Measurements from ENCODE around the gene REM2. TPM values are rescaled to one million over a fixed set of nuclear protein-coding genes. Genes with fewer than 3 reads are reported as not detected.

The REM2 gene, protein sequence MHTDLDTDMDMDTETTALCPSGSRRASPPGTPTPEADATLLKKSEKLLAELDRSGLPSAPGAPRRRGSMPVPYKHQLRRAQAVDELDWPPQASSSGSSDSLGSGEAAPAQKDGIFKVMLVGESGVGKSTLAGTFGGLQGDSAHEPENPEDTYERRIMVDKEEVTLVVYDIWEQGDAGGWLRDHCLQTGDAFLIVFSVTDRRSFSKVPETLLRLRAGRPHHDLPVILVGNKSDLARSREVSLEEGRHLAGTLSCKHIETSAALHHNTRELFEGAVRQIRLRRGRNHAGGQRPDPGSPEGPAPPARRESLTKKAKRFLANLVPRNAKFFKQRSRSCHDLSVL
- total RNA-seq (2013), result 0.29 TPM
- polyA plus RNA-seq, result 1 to 10 TPM in 1 of 3 donors, not detected in 2; 1.8 TPM
- 0.72 TPM in 1 of 2 replicates, not detected in the other for polyA minus RNA-seq
- 0.17 to 1.2 (median 0.92) reads per million in 11 experiments for total RNA-seq

DNA sequence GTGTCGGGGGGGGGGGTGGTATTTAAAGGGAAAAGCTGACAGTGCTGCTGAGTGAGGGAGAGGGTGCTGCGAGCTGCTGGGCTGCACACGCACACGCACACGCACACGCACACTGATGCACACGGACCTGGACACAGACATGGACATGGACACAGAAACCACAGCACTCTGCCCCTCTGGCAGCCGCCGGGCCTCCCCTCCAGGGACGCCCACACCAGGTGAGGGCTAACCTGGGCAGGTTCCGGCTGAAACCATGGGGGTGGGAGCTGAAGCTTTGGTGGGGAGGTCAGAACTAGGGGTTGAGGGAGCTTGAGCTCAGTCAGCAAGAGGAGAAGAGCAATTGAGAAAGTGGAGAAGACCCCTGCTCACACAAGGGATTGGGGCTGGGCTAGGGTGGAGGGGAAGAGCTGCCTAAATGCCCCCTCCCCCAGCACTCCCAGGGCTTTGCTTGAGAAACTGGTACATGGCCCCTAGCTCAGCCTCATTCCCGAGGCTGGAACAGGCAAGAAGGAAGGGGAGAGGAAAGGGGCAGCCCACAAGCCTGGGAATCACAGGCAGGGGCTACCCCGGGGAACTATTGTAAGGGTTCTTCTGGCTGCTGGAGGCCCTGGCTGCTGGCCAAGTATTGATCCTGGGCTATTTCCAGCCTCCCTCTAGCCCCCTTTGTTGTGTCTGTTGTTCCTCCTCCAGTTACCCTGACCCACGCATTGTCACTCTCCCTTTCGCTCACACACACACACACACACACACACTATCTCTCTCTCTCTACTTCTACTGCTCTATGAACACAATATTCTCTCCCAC lies at the start of gene REM2:
Gene REM2 (plus strand): TSS at position 50 of the 804 bp plus-strand sequence. CDS start 66 bp downstream, at position 116.
- Histone ChIP-seq H3K4me3 (replicated peaks in 1 of 3; ENCODE audit: low read depth in 2 of 3, low read length in 3 of 3) (no peak within 1 kb of the TSS), H3K9me3 (replicated peaks in 1 of 2; ENCODE audit: control insufficient read depth in 1 of 2, insufficient read depth in 1 of 2, low read length in 2 of 2) (no peaks in the 10 kb centered on the region), H3K27me3 (ENCODE audit: control insufficient read depth in 2 of 2, insufficient read depth in 2 of 2, low read length in 2 of 2) (peaks cover 0 to 31% of the 10 kb centered on the region in 2 donors), H3K79me2 (ENCODE audit: insufficient read depth, low read length) (no peaks in the 10 kb centered on the region), H3K27ac (ENCODE audit: low read depth in 1 of 2, low read length in 2 of 2) (no peak within 1 kb of the TSS), H3K4me2 (replicated peaks; ENCODE audit: extremely low read depth, low read length, poor library complexity, severe bottlenecking) (no peak within 1 kb of the TSS), H3K4me1 (ENCODE audit: control insufficient read depth in 1 of 2, insufficient read depth in 2 of 2, low read length in 2 of 2) (peaks cover 12 to 21% of the 10 kb centered on the region in 2 donors), H3K9ac (ENCODE audit: insufficient read depth, low read length, poor library complexity, severe bottlenecking) (no peak within 1 kb of the TSS), H4K20me1 (ENCODE audit: insufficient read depth, low read length) (no peaks in the 10 kb centered on the region), H2AFZ (ENCODE audit: insufficient read depth, low read depth, low read length, poor library complexity, severe bottlenecking) (no peak within 1 kb of the TSS), H3K36me3 (replicated peaks in 1 of 2; ENCODE audit: control insufficient read depth in 1 of 2, insufficient read depth in 2 of 2, low read length in 2 of 2) (peaks cover 10 to 12% of the 10 kb centered on the region in 2 donors)
- WGBS (ENCODE audit: insufficient coverage), result 77% methylated on average over 12 of the region's 15 CpGs
- Mint-ChIP-seq H3K4me3 (peak within 1 kb of the TSS in 1 of 2 donors; percentile 61), H3K27ac (no peak within 1 kb of the TSS), H3K36me3 (peaks cover 11 to 18% of the 10 kb centered on the region in 2 donors), H3K4me1 (peaks cover 37% of the 10 kb centered on the region), H3K27me3 (ENCODE audit: low read depth in 3 of 3) (peaks cover 31 to 51% (median 33%) of the 10 kb centered on the region in 3 donors), H3K9me3 (peaks cover 0 to 8% (median 3%) of the 10 kb centered on the region in 7 donors)
- TF ChIP-seq, protein P1, sequence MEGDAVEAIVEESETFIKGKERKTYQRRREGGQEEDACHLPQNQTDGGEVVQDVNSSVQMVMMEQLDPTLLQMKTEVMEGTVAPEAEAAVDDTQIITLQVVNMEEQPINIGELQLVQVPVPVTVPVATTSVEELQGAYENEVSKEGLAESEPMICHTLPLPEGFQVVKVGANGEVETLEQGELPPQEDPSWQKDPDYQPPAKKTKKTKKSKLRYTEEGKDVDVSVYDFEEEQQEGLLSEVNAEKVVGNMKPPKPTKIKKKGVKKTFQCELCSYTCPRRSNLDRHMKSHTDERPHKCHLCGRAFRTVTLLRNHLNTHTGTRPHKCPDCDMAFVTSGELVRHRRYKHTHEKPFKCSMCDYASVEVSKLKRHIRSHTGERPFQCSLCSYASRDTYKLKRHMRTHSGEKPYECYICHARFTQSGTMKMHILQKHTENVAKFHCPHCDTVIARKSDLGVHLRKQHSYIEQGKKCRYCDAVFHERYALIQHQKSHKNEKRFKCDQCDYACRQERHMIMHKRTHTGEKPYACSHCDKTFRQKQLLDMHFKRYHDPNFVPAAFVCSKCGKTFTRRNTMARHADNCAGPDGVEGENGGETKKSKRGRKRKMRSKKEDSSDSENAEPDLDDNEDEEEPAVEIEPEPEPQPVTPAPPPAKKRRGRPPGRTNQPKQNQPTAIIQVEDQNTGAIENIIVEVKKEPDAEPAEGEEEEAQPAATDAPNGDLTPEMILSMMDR (IDR thresholded peaks at IDR 0.05), result no peak
- DNase-seq, result no peak
- intact Hi-C loops (cut with micrococcal nuclease), result no loop called here

DNA sequence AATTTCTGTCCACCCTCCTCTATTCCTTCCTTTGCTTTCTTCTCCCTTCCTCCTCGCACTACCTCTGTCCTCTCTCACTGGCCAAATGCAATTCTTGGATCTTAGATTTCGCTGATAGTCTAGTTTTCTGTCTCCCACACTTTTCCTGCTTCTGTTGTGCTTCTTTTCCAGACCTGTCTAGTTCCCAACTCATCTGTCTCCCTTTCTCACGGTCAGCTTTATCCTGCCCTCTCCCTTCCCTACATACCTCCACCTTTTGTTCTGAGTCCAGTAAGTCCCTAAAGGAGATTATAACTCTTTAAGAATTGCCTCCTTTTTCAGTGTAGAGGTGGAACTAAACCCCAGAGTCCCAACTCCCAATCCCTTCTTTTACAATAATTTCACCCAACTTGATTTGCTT lies 47.5 kb upstream of the REM2 start:
- 95% methylated on average over 2 of the region's 3 CpGs for WGBS (ENCODE audit: insufficient coverage)
- Histone ChIP-seq H3K79me2 (ENCODE audit: insufficient read depth, low read length) (peaks cover 3% of the 10 kb centered on the region), H3K9me3 (replicated peaks in 1 of 2; ENCODE audit: control insufficient read depth in 1 of 2, insufficient read depth in 1 of 2, low read length in 2 of 2) (no peaks in the 10 kb centered on the region), H2AFZ (ENCODE audit: insufficient read depth, low read depth, low read length, poor library complexity, severe bottlenecking) (no peak overlapping the region), H3K9ac (ENCODE audit: insufficient read depth, low read length, poor library complexity, severe bottlenecking) (no peak overlapping the region), H3K4me2 (replicated peaks; ENCODE audit: extremely low read depth, low read length, poor library complexity, severe bottlenecking) (no peak overlapping the region), H3K27ac (ENCODE audit: low read depth in 1 of 2, low read length in 2 of 2) (no peak overlapping the region), H3K27me3 (ENCODE audit: control insufficient read depth in 2 of 2, insufficient read depth in 2 of 2, low read length in 2 of 2) (peaks cover 0 to 21% of the 10 kb centered on the region in 2 donors), H3K4me3 (replicated peaks in 1 of 3; ENCODE audit: low read depth in 2 of 3, low read length in 3 of 3) (no peak overlapping the region), H3K4me1 (ENCODE audit: control insufficient read depth in 1 of 2, insufficient read depth in 2 of 2, low read length in 2 of 2) (peaks cover 33 to 52% of the 10 kb centered on the region in 2 donors), H4K20me1 (ENCODE audit: insufficient read depth, low read length) (no peaks in the 10 kb centered on the region), H3K36me3 (replicated peaks in 1 of 2; ENCODE audit: control insufficient read depth in 1 of 2, insufficient read depth in 2 of 2, low read length in 2 of 2) (peaks cover 17 to 22% of the 10 kb centered on the region in 2 donors)
- H3K9me3 Mint-ChIP-seq, result peaks cover 2 to 8% (median 5%) of the 10 kb centered on the region in 7 donors
- H3K27ac Mint-ChIP-seq, result no peak overlapping the region
- no peak for DNase-seq
- TF ChIP-seq, protein P1 (IDR thresholded peaks at IDR 0.05), result no peak
- H3K4me3 Mint-ChIP-seq, result peak overlapping the region in 1 of 2 donors; percentile 50
- H3K27me3 Mint-ChIP-seq (ENCODE audit: low read depth in 3 of 3), result peaks cover 23 to 27% (median 23%) of the 10 kb centered on the region in 3 donors
- H3K4me1 Mint-ChIP-seq, result peaks cover 37% of the 10 kb centered on the region
- intact Hi-C loops (cut with micrococcal nuclease), result no loop called here
- peaks cover 36 to 38% of the 10 kb centered on the region in 2 donors for H3K36me3 Mint-ChIP-seq
